Measurements from ENCODE around the gene ARMC9.

GRCh38 chr2:231184319-231184718 is 14.1 kb upstream of the ARMC9 start:
- TF ChIP-seq CTCF (IDR thresholded peaks at IDR 0.05) (no peak), POLR2A (IDR thresholded peaks at IDR 0.05) (no peak)
